WTC11 (cell line): ENCODE data around the gene SHQ1. TPM values are rescaled to one million over a fixed set of nuclear protein-coding genes. Genes with fewer than 3 reads are reported as not detected.

Experiments
- ATAC-seq: fragments of 200-7000 bp; cut with Tn5 transposase; 2 replicates; pipeline ENCODE4 v1.10.0; 2021; ENCODE audit warnings: mild to moderate bottlenecking, moderate library complexity
- CTCF ChIA-PET: fragments of 300-600 bp; sonication (Branson Sonifier 250); formaldehyde crosslinking; loops from one replicate; lab custom pipeline; 2021; ENCODE audit warnings: antibody characterized with exemption; lab: Charles Lee
- POLR2A ChIA-PET: fragments of 350-600 bp; sonication (Branson Sonifier 250); formaldehyde crosslinking; loops from one replicate; lab custom pipeline; 2021; ENCODE audit warnings: antibody characterized with exemption; lab: Charles Lee
- DNase-seq: peaks from one replicate; pipeline ENCODE4 v3.0.0; 2021; ENCODE audit warnings: low spot score
- H3K27ac Mint-ChIP-seq: 2 replicates; pipeline ENCODE4 v1.8.0; 2021; ENCODE audit warnings: mixed read lengths
- H3K27me3 Mint-ChIP-seq: 2 replicates; pipeline ENCODE4 v1.8.0; 2021; ENCODE audit warnings: low read depth, mild to moderate bottlenecking, moderate library complexity, mixed read lengths
- H3K36me3 Mint-ChIP-seq: 2 replicates; pipeline ENCODE4 v1.8.0; 2021; ENCODE audit warnings: mixed read lengths
- H3K4me1 Mint-ChIP-seq: 2 replicates; pipeline ENCODE4 v1.8.0; 2022; ENCODE audit warnings: mixed read lengths
- H3K4me3 Mint-ChIP-seq: 2 replicates; pipeline ENCODE4 v1.8.0; 2021; ENCODE audit warnings: mild to moderate bottlenecking, moderate library complexity, mixed read lengths
- H3K9me3 Mint-ChIP-seq: 2 replicates; pipeline ENCODE4 v1.8.0; 2021; ENCODE audit warnings: mixed read lengths
- EMX1 ChIP-seq: fragments of 250-450 bp; sonication (Bioruptor Pico); IDR thresholded peaks from 2 replicates; pipeline ENCODE4 v1.8.0; 2021; ENCODE audit warnings: mild to moderate bottlenecking
- ETV6 ChIP-seq: sonication (generic); formaldehyde crosslinking; IDR thresholded peaks from 2 replicates; pipeline ENCODE4 v1.8.1; 2022; ENCODE audit warnings: mild to moderate bottlenecking, missing genetic modification reagents
- GRHL2 ChIP-seq: fragments of 250-450 bp; sonication (Bioruptor Pico); IDR thresholded peaks from 2 replicates; pipeline ENCODE4 v1.8.0; 2022; ENCODE audit warnings: mild to moderate bottlenecking, moderate library complexity; ENCODE audit not compliant: insufficient replicate concordance, severe bottlenecking
- NFATC4 ChIP-seq: fragments of 250-450 bp; sonication (Bioruptor Pico); IDR thresholded peaks from 2 replicates; pipeline ENCODE4 v1.9.0; 2021; ENCODE audit warnings: mild to moderate bottlenecking
- NR2C2 ChIP-seq: sonication (generic); formaldehyde crosslinking; IDR thresholded peaks from 2 replicates; pipeline ENCODE4 v1.8.0; 2022; ENCODE audit warnings: mild to moderate bottlenecking, missing genetic modification reagents
- SOX15 ChIP-seq: fragments of 250-450 bp; sonication (Bioruptor Pico); IDR thresholded peaks from 2 replicates; pipeline ENCODE4 v1.9.0; 2021; ENCODE audit warnings: mild to moderate bottlenecking
- ZNF121 ChIP-seq: sonication (generic); formaldehyde crosslinking; IDR thresholded peaks from 2 replicates; pipeline ENCODE4 v1.8.0; 2023; ENCODE audit warnings: missing genetic modification reagents
- total RNA-seq: library from RNA; stranded (reverse); gene quantifications from 3 replicates; pipeline ENCODE4 v1.2.3, GENCODE V29; 2021
- TF ChIP-seq, protein P1 (sequence below): sonication (generic); formaldehyde crosslinking; IDR thresholded peaks from 2 replicates; pipeline ENCODE4 v1.8.0; 2023; ENCODE audit warnings: missing genetic modification reagents, mild to moderate bottlenecking, borderline replicate concordance
- TF ChIP-seq, protein P2 (sequence below): sonication (generic); formaldehyde crosslinking; IDR thresholded peaks from 2 replicates; pipeline ENCODE4 v1.8.0; 2023; ENCODE audit warnings: missing genetic modification reagents
- TF ChIP-seq, protein P3 (sequence below): sonication (generic); formaldehyde crosslinking; IDR thresholded peaks from 2 replicates; pipeline ENCODE4 v1.8.0; 2023; ENCODE audit warnings: mild to moderate bottlenecking, missing genetic modification reagents
- TF ChIP-seq, protein P4 (sequence below): sonication (generic); formaldehyde crosslinking; IDR thresholded peaks from 2 replicates; pipeline ENCODE4 v1.8.1; 2023; ENCODE audit warnings: mild to moderate bottlenecking, missing genetic modification reagents, borderline replicate concordance
- TF ChIP-seq, protein P5 (sequence below): sonication (generic); formaldehyde crosslinking; IDR thresholded peaks from 2 replicates; pipeline ENCODE4 v1.8.0; 2022; ENCODE audit warnings: mild to moderate bottlenecking, missing genetic modification reagents
- TF ChIP-seq, protein P6 (sequence below): fragments of 250-450 bp; sonication (Bioruptor Pico); IDR thresholded peaks from 2 replicates; pipeline ENCODE4 v1.9.0; 2021; ENCODE audit warnings: mild to moderate bottlenecking, borderline replicate concordance

SHQ1 gene
- total RNA-seq, 1 experiment from 2014 or later = 29.1 TPM

DNA sequence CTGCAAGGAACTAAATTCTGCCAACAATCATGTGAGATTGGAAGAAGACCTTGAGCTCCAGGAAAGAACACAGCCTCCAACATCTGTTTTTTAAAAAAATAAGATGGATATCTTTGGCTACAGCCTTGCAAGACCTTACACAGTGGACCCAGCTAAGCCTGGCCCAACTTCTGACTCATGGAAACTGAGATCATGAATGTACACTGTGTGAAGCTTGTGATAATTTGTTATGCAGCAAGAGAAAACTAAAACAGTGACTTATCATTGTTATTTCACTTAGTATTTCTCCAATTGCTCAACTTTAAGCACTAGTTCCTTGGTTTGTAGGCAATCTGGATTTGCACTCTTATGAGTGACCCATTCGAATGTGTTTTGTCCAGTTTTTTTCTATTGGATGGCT, 29.3 kb downstream of the SHQ1 start (continued):
- TF ChIP-seq, protein P1, sequence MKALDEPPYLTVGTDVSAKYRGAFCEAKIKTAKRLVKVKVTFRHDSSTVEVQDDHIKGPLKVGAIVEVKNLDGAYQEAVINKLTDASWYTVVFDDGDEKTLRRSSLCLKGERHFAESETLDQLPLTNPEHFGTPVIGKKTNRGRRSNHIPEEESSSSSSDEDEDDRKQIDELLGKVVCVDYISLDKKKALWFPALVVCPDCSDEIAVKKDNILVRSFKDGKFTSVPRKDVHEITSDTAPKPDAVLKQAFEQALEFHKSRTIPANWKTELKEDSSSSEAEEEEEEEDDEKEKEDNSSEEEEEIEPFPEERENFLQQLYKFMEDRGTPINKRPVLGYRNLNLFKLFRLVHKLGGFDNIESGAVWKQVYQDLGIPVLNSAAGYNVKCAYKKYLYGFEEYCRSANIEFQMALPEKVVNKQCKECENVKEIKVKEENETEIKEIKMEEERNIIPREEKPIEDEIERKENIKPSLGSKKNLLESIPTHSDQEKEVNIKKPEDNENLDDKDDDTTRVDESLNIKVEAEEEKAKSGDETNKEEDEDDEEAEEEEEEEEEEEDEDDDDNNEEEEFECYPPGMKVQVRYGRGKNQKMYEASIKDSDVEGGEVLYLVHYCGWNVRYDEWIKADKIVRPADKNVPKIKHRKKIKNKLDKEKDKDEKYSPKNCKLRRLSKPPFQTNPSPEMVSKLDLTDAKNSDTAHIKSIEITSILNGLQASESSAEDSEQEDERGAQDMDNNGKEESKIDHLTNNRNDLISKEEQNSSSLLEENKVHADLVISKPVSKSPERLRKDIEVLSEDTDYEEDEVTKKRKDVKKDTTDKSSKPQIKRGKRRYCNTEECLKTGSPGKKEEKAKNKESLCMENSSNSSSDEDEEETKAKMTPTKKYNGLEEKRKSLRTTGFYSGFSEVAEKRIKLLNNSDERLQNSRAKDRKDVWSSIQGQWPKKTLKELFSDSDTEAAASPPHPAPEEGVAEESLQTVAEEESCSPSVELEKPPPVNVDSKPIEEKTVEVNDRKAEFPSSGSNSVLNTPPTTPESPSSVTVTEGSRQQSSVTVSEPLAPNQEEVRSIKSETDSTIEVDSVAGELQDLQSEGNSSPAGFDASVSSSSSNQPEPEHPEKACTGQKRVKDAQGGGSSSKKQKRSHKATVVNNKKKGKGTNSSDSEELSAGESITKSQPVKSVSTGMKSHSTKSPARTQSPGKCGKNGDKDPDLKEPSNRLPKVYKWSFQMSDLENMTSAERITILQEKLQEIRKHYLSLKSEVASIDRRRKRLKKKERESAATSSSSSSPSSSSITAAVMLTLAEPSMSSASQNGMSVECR (CRISPR knock-in tag) = no peak

DNA sequence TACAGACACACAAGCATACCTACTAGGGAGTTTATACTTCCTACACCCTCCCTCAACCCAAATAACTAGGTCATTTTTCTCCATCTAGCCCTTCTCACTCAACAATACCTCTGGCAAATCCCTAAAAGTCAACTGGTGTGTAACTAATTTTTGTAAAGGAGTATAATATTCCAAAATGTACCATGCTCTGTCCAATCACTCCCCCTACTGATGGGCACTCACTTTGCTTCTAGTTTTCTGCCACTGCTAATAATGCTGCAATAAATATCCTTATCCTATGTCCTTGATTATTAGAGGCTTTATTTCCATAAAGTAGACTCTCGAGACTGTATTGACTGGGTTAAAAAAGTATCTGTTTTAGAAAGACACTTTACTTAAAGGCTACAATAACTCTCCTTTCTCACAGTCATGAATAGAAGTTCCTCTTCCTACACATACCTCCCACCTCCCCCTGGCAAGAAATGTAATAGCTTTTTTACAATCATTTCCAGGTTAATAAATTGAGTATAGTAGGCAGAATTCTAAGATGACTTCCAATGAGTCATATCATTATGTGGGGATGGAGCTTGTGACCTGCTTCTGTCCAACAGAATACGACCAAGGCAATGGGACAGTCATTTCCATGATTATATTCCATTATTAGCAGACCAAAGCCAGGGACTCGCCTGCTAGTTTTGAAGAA, 30.0 kb downstream of the SHQ1 start:
- no peak overlapping the region for H3K4me3 Mint-ChIP-seq
- H3K27ac Mint-ChIP-seq = 0 out of 2 replicates have a peak overlapping the region, but pooled peaks have one; percentile 1
- no peaks in the 10 kb centered on the region for H3K27me3 Mint-ChIP-seq
- POLR2A ChIA-PET = no interaction called here
- H3K4me1 Mint-ChIP-seq = peaks cover 14% of the 10 kb centered on the region
- TF ChIP-seq NR2C2 (no peak), GRHL2 (no peak), SOX15 (CRISPR knock-in tag) (no peak), ETV6 (CRISPR knock-in tag) (no peak), EMX1 (CRISPR knock-in tag) (no peak), ZNF121 (no peak), NFATC4 (CRISPR knock-in tag) (no peak)
- TF ChIP-seq, protein P2, sequence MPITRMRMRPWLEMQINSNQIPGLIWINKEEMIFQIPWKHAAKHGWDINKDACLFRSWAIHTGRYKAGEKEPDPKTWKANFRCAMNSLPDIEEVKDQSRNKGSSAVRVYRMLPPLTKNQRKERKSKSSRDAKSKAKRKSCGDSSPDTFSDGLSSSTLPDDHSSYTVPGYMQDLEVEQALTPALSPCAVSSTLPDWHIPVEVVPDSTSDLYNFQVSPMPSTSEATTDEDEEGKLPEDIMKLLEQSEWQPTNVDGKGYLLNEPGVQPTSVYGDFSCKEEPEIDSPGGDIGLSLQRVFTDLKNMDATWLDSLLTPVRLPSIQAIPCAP (CRISPR knock-in tag) = no peak
- TF ChIP-seq, protein P3, sequence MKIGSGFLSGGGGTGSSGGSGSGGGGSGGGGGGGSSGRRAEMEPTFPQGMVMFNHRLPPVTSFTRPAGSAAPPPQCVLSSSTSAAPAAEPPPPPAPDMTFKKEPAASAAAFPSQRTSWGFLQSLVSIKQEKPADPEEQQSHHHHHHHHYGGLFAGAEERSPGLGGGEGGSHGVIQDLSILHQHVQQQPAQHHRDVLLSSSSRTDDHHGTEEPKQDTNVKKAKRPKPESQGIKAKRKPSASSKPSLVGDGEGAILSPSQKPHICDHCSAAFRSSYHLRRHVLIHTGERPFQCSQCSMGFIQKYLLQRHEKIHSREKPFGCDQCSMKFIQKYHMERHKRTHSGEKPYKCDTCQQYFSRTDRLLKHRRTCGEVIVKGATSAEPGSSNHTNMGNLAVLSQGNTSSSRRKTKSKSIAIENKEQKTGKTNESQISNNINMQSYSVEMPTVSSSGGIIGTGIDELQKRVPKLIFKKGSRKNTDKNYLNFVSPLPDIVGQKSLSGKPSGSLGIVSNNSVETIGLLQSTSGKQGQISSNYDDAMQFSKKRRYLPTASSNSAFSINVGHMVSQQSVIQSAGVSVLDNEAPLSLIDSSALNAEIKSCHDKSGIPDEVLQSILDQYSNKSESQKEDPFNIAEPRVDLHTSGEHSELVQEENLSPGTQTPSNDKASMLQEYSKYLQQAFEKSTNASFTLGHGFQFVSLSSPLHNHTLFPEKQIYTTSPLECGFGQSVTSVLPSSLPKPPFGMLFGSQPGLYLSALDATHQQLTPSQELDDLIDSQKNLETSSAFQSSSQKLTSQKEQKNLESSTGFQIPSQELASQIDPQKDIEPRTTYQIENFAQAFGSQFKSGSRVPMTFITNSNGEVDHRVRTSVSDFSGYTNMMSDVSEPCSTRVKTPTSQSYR = no peak
- TF ChIP-seq, protein P4, sequence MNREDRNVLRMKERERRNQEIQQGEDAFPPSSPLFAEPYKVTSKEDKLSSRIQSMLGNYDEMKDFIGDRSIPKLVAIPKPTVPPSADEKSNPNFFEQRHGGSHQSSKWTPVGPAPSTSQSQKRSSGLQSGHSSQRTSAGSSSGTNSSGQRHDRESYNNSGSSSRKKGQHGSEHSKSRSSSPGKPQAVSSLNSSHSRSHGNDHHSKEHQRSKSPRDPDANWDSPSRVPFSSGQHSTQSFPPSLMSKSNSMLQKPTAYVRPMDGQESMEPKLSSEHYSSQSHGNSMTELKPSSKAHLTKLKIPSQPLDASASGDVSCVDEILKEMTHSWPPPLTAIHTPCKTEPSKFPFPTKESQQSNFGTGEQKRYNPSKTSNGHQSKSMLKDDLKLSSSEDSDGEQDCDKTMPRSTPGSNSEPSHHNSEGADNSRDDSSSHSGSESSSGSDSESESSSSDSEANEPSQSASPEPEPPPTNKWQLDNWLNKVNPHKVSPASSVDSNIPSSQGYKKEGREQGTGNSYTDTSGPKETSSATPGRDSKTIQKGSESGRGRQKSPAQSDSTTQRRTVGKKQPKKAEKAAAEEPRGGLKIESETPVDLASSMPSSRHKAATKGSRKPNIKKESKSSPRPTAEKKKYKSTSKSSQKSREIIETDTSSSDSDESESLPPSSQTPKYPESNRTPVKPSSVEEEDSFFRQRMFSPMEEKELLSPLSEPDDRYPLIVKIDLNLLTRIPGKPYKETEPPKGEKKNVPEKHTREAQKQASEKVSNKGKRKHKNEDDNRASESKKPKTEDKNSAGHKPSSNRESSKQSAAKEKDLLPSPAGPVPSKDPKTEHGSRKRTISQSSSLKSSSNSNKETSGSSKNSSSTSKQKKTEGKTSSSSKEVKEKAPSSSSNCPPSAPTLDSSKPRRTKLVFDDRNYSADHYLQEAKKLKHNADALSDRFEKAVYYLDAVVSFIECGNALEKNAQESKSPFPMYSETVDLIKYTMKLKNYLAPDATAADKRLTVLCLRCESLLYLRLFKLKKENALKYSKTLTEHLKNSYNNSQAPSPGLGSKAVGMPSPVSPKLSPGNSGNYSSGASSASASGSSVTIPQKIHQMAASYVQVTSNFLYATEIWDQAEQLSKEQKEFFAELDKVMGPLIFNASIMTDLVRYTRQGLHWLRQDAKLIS (CRISPR knock-in tag) = no peak
- TF ChIP-seq, protein P5, sequence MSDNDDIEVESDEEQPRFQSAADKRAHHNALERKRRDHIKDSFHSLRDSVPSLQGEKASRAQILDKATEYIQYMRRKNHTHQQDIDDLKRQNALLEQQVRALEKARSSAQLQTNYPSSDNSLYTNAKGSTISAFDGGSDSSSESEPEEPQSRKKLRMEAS (CRISPR knock-in tag) = no peak
- TF ChIP-seq, protein P6, sequence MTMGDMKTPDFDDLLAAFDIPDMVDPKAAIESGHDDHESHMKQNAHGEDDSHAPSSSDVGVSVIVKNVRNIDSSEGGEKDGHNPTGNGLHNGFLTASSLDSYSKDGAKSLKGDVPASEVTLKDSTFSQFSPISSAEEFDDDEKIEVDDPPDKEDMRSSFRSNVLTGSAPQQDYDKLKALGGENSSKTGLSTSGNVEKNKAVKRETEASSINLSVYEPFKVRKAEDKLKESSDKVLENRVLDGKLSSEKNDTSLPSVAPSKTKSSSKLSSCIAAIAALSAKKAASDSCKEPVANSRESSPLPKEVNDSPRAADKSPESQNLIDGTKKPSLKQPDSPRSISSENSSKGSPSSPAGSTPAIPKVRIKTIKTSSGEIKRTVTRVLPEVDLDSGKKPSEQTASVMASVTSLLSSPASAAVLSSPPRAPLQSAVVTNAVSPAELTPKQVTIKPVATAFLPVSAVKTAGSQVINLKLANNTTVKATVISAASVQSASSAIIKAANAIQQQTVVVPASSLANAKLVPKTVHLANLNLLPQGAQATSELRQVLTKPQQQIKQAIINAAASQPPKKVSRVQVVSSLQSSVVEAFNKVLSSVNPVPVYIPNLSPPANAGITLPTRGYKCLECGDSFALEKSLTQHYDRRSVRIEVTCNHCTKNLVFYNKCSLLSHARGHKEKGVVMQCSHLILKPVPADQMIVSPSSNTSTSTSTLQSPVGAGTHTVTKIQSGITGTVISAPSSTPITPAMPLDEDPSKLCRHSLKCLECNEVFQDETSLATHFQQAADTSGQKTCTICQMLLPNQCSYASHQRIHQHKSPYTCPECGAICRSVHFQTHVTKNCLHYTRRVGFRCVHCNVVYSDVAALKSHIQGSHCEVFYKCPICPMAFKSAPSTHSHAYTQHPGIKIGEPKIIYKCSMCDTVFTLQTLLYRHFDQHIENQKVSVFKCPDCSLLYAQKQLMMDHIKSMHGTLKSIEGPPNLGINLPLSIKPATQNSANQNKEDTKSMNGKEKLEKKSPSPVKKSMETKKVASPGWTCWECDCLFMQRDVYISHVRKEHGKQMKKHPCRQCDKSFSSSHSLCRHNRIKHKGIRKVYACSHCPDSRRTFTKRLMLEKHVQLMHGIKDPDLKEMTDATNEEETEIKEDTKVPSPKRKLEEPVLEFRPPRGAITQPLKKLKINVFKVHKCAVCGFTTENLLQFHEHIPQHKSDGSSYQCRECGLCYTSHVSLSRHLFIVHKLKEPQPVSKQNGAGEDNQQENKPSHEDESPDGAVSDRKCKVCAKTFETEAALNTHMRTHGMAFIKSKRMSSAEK = no peak
- TF ChIP-seq, all 79 proteins: peak for 0
- no peaks in the 10 kb centered on the region for H3K9me3 Mint-ChIP-seq
- ATAC-seq (no peak), DNase-seq (no peak)
- H3K36me3 Mint-ChIP-seq = no peaks in the 10 kb centered on the region
- CTCF ChIA-PET = interaction anchor here (0.6 to 1.0 kb wide), 2 partner anchors 122 to 153 kb away, joined by 3 read pairs; no protein-coding TSS in a partner anchor
